ENCODE results near the gene YIF1A. TPM values are rescaled to one million over a fixed set of nuclear protein-coding genes. Genes with fewer than 3 reads are reported as not detected.

The YIF1A gene
- total and polyA plus RNA-seq, 8 donors, result 39.7 to 112 (median 56.6) TPM

GRCh38 chr11:66328302-66329144, 39.6 kb upstream of the YIF1A start:
- Histone ChIP-seq H3K36me3 (no peaks in the 10 kb centered on the region), H3K9me3 (no peaks in the 10 kb centered on the region), H3K27ac (no peak overlapping the region), H3K4me1 (no peaks in the 10 kb centered on the region), H3K27me3 (no peaks in the 10 kb centered on the region), H3K4me3 (no peak overlapping the region)
- DNase-seq, result peak in 5 of 6 donors; percentile 60 to 87 (median 83)
- intact Hi-C loops (cut with DNase I), result no loop called here
- TF ChIP-seq CTCF (IDR thresholded peaks at IDR 0.05), result peak; percentile 87 to 97 (median 92)
- peak; percentile 86 to 95 (median 92) for ATAC-seq
- 9 to 12% methylated on average over 19 of the region's 19 CpGs for WGBS, 2 donors
- no peak for FAIRE-seq

- 57 to 73% methylated on average over 3 of the region's 3 CpGs for WGBS, 2 donors
- intact Hi-C loops (cut with DNase I), result no loop called here
- H3K36me3 ChIP-seq, result no peaks in the 10 kb centered on the region
- no peaks in the 10 kb centered on the region for H3K4me1 ChIP-seq
- no peak overlapping the region for H3K27ac ChIP-seq
- DNase-seq, result peak in 1 of 6 donors; percentile 26
- no peaks in the 10 kb centered on the region for H3K27me3 ChIP-seq
- H3K9me3 ChIP-seq, result no peaks in the 10 kb centered on the region
- no peak for FAIRE-seq
- no peak for TF ChIP-seq CTCF (IDR thresholded peaks at IDR 0.05)
- no peak overlapping the region for H3K4me3 ChIP-seq
- peak in 1 of 4 donors; percentile 8 for ATAC-seq
Observed at GRCh38 chr11:66328031-66328301, 39.0 kb upstream of the YIF1A start.

DNA sequence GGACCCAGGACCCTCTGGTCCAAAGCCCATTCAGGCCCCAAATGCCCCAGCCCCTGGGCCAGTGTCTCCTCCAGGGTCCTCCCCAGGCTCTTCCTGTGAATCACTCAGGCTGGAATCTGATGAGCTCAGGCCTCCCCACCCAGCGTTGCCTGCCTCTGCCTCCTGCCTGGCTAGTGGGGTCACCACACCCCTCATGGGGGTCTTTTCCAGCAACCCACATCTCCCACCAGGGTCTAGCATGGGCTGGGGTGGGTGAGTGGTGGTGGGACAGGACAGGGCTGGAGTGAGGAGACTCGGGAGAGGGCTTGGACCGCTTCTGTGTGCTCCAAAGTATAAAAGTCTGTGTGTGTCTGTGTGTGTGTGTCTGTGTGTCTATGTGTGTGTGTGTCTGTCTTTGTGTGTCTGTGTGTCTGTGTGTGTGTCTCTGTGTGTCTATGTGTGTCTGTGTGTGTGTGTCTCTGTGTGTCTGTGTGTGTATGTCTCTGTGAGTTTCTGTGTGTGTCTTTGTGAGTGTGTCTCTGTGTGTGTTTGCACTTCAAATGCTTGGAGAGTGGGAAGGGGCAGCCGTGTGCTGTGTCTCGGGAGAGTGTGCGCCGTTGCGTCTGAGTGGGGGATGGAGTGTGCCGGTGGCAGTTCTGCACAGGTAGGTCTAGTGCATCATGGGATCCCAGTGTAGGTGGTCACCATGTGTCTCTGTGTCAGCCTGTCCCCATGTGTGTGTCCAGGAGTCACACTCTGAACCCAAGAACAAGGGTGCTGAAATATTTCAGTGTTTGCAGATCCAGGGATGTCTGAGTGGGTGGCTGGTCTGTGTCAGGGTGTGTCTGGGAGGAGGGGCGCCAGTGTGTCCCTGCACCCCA, 38.5 kb upstream of the YIF1A start:
- Histone ChIP-seq H3K36me3 (no peaks in the 10 kb centered on the region), H3K27me3 (no peaks in the 10 kb centered on the region), H3K27ac (peak overlapping the region in 1 of 4 donors; percentile 12), H3K9me3 (no peaks in the 10 kb centered on the region), H3K4me3 (no peak overlapping the region), H3K4me1 (no peaks in the 10 kb centered on the region)
- ATAC-seq (peak in 2 of 4 donors; percentile 13 to 22), DNase-seq (peak in 1 of 6 donors; percentile 47), FAIRE-seq (no peak)
- WGBS, 2 donors, result 77 to 82% methylated on average over 10 of the region's 10 CpGs
- TF ChIP-seq CTCF (IDR thresholded peaks at IDR 0.05), result no peak
- intact Hi-C loops (cut with DNase I), result no loop called here

DNA sequence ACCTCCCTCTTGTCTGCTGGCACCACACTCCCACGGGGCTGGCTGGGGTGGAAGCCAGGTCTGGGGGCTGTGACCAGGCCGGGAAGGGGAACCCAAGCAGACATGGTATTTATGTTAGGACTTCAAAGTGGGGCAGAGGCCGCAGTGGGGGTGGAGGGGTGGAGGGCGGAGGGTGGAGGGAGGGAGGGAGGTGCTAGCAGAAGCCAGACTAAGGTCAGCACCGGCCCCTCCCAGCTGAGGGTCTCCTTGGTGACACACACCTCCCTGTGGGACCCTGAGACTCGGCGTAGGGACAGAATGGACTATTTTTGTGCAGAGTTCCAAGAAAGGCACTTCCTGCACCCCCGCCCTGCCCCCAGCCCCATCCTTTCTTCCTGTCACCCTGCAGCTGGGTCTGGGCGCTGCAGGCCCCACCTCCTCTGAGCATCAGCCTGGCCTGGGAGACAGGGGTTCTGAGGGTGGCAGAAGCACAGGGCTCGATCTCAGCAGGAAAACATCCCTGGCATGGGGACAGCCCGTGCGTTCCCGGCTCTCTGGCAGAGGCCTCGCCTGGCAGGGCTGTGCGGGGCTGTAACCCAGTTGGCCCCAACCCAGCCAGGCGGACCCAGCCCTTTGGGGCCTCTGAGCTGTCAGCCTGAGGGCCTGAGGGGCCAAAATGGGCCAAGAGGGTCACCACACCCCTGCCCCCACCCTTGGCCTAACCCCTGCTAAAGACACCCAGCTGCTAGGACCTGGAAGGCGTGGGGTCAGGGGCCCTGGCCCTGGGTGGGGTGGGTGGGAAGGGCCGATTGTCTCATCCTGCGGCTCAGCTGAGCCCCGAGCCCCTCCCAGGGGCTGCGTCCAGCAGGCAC, 37.5 kb upstream of the YIF1A start:
- H3K4me3 ChIP-seq, result no peak overlapping the region
- FAIRE-seq (no peak), ATAC-seq (peak in 1 of 4 donors; percentile 3), DNase-seq (peak in 2 of 6 donors; percentile 53 to 69)
- 63 to 65% methylated on average over 16 to 21 of the region's 21 CpGs for WGBS, 2 donors
- no peaks in the 10 kb centered on the region for H3K4me1 ChIP-seq
- H3K9me3 ChIP-seq, result no peaks in the 10 kb centered on the region
- peak overlapping the region in 1 of 4 donors; percentile 12 for H3K27ac ChIP-seq
- intact Hi-C loops (cut with DNase I), result no loop called here
- TF ChIP-seq CTCF (IDR thresholded peaks at IDR 0.05), result no peak
- no peaks in the 10 kb centered on the region for H3K36me3 ChIP-seq
- no peaks in the 10 kb centered on the region for H3K27me3 ChIP-seq

Measured in pancreas (tissue), 10 donors.